ENCODE measurements around the gene PCDH9.
"Not testable (repeated sequence)": the region's sequence is repeated elsewhere in the genome, so short reads cannot be mapped to it uniquely, and the experiment has no call there.

Gene PCDH9

DNA sequence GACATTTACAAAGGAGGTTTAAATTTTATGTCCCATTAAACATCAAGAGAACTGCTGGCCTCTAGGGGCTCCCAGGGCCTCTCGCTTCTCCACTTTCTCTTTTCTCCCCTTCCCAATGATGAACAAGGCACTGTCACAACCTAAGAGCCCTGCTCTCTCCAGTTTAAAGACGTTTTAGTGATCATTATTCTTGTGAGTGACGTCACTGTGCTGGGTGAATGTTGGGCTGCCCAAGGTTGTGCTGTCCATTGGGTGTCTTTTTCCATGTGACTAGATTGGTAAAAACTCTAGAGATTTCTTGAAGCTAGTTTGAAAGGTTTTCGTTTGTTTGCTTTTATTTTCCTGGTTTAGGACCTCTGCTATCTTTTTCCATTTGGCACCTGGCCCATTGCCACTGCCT is 602.6 kb downstream of the PCDH9 start:
- no peak for FAIRE-seq

DNA sequence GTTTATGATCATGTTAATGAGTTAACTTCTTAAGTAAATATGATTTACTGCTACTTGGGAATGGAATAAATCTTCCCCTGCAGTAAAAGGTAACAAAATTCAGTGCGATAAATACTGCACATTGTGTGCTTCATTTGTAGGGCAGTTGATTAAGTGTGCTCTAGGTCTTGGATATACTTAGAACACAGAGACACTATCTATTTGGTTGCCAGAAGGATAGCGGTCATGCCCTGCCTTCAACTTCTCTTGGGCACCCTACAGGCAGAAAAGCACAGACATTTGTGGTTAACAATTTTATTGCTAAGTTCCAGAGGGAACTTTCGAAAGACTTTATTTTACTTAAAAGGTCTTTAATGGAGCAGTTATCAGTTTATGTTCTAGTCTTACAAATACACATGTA is 605.8 kb downstream of the PCDH9 start:
- no peak for FAIRE-seq

DNA sequence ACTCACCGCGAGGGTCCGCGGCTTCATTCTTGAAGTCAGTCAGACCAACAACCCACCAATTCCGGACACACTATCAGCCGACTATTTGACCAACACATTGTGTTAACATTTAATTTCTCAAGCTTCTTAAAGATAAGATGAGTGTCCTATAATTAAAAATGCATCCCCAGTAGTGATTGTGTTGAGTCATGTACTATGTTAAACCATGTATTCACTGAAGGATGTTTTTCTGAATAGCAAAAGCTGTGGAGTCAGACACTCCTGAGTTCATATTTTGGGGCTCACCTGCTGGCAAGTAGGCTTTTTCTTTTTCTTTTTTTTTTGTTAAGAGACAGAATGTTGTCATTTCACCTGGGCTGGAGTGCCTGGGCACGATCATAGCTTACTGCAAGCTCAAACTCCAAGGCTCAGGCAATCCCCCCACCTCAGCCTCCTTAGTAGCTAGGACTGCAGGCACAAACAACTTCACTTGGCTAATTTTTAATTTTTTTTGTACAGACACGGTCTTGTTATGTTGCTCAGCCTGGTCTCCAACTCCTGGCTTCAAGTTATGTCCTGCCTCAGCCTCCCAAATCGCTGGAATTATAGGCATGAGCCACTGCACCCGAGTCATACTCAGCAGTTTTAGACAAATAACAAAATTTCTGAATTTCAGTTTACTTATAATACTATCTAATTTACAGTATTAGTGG is 606.9 kb downstream of the PCDH9 start:
- FAIRE-seq: no peak

DNA sequence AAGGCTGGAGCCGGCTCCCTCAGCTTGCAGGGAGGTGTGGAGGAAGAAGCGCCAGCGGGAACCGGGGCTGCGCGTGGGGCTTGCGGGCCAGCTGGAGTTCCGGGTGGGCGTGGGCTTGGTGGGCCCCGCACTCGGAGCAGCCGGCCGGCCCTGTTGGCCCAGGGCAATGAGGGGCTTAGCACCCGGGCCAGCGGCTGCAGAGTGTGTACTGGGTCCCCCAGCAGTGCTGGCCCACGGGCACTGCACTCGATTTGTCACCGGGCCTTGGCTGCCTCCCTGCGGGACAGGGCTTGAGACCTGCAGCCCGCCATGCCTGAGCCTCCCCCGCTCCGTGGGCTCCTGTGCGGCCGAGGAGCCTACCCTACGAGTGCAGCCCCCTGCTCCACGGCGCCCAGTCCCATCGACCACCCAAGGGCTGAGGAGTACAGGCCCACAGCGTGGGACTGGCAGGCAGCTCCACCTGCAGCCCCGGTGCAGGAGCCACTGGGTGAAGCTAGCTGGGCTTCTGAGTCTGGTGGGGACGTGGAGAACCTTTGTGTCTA is 608.2 kb downstream of the PCDH9 start:
- not testable (repeated sequence) for FAIRE-seq

DNA sequence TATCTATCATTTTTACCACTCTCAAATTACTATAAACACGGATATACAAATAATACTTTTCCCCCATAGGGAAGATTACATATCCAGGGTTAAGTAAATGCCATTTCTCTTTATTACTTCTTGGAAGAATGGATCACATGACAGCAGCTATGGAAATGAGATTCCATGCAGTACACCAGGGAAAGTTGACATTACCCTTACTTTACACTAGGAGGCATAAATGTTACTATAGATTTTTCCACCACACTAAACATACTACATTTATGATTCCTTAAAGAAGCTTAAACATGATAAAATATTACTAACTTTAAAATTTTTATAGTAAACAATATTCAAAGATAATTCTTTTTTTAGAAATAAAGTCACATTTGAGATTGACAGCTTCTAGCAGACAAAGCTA is 611.4 kb downstream of the PCDH9 start:
- peak; percentile 61 for FAIRE-seq

DNA sequence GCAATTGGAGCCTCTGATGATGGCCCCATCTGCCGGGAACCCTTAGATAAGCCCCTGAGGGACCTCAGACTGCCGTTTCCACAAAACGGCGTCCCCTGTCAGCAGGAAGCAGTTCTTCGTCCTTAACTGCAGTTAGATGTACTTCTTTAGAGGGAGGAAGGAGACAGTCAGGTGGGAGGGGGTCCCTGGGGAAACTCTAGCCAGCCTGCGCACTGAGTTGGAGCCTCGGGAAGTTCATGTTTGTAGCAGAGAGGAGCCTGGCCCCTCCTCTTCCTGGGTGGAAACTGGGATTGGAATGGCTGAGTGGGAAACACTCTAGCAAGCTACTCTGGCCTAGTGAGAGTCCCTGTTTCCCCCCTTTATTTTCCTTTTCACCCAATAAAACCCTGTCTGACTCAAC is 612.4 kb downstream of the PCDH9 start:
- no peak for FAIRE-seq

DNA sequence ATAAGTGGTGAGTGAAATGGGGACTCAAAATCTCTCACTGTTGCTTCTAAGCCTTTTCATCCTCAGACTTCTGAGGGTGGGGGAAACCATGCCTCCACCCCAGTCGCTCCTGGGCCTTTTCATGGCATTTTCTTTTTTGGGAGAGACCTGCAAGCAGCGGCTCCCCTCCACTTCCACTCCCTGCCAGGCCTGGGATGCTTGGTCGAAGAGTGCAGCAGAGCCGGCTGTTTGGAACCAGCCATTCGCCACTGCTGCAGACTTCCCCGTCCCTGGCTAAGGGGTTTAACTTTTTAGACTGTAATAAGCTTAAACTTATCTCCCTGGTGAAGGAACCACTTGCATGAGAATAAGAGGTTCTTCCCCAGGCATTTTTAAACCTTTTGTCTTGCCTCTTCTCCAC is 617.2 kb downstream of the PCDH9 start:
- no peak for FAIRE-seq

DNA sequence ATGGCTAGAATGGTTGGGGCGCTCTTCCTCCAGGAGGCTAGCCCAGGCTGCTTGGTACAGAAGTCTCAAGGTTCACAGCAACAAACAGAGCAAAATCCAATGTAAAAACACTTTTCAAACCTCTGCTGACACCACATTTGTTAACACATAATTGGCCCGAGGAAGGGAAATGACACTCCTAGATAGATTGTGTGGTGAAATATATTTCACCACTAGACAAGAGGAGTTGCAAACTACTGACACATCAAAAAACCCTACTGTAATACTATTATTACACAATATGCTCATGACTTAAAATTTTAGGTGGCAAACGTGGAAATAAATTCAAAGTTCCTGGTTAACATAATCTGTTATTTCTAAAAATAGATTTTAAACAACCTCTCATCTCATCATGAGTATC is 643.6 kb downstream of the PCDH9 start:
- FAIRE-seq: peak; percentile 66

DNA sequence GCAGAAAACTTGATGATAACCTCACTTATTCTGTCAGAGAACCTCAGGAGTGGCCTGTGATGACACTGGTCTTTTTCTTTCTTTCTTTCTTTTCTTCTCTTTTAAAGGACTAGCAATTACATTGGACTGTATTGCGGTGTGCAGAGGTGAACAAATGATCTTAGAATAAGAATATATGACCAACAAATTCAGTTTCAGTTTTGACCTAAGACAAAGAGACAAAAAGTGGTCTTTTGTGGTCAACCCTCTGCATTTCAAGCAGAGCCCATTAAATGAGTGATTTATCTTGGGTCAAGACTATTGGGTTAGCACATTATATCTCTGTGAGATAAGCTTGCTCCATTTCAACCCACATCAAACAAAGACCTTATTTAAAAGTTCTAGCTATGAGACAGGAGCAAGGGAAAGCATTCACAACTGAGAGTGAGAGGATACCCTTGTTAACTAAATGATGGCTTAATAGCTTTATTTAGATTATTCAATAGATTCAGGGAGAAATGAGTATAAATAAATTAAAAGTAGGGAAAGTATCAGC is 644.4 kb downstream of the PCDH9 start:
- no peak for FAIRE-seq

DNA sequence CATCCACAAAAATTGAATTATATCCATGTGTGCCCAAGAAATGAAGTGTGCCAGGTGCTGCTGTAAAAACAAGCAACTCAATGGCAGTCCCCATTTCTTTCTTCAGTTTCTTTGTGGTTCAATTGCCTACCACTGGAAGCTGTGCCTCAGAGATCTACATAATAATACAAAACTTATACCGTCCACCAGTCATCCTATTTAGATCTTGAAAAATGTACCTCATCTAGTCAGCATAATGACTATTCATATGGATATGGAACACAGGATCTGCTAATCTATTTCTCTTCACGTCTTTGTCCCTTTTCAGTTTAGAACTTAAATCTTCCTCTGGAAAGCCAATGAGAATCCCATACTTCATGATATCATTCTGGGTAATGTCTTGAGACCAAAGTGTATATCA is 648.5 kb downstream of the PCDH9 start:
- no peak for FAIRE-seq

DNA sequence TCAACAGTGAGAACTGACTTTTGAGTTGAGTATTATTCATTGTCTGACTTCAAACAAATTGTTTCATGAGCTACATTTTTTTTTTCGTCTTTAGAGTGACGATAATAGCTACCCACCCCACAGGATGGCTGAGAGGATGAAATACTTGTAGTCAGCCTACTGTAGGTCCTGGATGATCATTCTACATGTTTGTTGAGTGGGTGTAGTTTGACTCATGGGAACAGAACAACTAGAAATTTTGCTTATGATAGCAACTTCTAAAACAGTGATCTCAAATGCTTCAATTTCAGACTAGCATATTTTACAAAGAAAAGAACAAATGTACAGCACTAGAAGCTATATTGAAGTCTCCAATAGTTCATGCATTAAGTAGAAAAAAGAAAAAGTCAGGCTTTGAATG is 651.8 kb downstream of the PCDH9 start:
- no peak for FAIRE-seq

DNA sequence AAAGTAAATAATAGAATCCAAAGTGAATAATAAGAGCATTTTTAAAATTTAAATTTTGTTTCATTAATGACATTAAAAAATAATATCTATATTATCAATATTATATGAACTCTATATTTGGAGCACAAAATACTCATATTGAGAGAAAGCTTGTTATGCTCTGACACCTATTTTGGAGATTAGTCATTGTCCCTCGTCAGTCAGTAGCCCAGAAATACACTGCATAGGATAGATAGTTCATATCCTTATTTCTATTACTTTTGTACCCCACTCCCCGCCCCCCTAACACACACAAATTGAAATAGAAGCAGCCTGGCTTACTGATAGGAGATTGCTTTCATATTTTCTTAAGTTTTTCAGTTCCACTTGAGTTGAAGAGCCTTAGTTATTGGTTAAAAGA is 652.8 kb downstream of the PCDH9 start:
- no peak for FAIRE-seq

DNA sequence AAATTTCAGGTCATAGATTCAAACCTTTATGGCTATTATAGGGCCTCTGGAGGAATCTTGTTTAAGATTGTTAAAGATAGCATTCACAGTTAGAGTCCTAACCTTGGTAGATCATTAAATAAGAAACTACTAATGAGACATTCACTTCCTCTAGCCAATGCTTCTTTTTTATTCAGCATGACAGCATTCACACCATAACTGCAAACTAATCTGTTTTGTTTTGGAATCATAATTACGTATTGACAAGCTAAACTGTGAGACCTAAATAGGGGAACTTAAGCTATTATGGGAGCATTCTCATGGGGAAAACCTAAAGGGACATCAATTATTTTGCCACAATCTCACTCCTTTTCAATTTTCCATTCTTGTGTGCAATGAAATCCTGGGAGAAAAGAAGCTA is 653.8 kb downstream of the PCDH9 start:
- no peak for FAIRE-seq

DNA sequence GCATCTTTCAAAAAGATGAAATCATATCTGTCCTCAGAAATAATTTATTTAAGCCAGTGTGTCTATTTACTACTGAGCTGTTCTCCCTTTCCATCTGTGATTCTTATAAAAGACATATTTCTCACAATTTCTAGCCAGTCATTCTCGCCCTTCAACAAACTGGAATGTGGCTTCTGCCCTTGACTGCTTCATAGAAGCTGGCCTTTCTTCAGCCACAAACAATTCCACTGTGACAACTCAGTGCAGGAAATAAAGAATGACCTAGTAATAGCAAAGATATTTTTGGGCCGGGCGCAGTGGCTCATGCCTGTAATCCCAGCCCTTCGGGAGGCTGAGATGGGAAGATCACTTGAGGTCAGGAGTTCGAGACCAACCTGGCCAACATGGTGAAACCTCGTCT is 655.5 kb downstream of the PCDH9 start:
- no peak for FAIRE-seq

DNA sequence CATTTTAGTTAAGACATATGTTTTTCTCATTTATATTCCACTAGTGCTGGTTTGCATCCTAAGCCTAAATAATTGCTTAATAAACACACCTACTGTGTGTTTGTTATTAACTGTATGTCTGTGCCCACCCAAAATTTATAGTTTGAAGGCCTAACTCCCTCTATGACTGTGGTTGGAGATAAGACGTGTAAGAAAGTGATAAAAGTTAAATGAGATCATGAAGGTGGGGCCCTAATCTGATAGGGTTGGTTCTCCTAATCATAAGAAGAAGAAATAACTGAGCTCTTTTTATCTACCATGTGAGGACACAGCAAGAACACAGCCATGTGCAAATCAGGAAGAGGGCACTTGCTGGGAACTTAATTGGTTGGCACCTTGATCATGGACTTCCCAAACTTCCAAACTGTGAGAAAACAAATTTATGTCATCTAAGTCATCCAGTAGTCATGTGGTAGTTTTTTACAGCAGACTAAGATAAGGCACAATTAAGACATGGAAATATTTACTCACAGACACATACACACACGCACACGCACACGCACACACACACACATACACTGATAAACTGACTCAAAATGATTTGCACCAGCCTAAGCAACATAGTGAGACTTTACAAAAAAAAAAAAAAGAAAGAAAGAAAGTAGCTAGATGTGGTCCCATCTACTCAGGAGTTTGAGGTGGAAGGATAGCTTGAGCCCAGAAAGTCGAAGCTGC is 662.1 kb downstream of the PCDH9 start:
- FAIRE-seq: no peak

DNA sequence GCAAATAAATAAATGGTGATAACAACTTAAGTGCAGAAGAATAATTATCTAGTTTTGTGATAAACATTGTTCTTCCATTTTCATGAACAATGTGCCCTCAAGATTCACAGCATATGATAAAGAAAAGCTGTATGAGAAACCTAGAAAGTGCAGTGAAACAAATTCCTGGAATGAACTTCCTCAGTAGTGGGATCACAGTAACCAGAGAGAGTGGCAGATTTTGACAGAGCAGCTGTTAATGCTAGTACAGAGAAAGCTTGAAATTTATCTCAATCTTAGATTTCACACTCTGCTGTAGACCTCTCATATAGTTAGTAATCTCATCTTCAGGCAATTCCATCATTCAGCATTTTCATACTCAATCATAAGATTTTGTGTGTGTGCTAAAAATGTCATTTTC is 664.9 kb downstream of the PCDH9 start:
- no peak for FAIRE-seq

DNA sequence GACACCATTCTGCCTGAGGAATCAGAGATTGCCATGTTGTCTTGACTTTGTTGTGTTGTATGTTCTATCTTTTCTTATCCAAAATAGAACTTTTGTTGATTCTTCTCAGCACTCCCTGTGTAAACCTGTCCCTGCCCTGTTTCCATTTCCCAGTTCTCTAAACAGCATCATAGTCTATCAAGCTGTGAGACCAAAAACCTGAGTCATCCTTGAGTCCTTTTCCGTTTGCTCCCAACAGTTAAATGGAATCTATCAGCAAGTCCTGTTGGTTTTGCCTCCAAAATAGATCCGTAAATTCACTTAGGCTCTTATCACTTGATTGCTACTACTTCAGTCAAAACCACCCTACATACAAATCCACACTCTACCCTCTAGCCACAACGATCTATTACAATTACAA is 667.1 kb downstream of the PCDH9 start:
- FAIRE-seq: no peak

DNA sequence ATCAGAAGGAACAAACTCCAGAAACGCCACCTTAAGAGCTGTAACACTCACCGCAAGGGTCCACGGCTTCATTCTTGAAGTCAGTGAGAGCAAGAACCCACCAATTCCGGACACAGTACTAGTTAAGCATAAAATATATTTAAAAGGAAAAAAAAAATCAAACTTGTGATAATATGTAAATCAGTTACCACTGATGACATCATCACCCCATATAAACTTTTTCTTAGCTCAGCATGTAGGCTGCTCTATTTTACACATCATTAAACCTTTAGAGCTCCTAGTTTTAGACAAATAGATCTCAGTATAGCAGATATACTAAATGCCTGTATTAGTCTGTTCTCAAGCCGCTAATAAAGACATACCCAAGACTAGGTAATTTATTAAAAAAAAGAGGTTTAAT is 668.1 kb downstream of the PCDH9 start:
- FAIRE-seq: no peak

DNA sequence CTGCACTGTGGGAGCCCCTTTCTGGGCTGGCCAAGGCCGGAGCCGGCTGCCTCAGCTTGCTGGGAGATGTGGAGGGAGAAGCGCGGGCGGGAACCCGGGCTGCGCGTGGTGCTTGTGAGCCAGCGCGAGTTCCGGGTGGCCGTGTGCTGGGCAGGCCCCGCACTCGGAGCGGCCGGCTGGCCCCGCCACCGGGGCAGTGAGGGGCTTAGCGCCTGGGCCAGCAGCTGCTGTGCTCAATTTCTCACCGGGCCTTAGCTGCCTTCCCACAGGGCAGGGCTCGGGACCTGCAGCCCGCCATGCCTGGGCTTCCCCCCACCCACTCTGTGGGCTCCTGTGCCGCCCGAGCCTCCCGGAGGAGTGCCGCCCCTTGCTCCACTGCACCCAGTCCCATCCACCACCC is 669.1 kb downstream of the PCDH9 start:
- no peak for FAIRE-seq

DNA sequence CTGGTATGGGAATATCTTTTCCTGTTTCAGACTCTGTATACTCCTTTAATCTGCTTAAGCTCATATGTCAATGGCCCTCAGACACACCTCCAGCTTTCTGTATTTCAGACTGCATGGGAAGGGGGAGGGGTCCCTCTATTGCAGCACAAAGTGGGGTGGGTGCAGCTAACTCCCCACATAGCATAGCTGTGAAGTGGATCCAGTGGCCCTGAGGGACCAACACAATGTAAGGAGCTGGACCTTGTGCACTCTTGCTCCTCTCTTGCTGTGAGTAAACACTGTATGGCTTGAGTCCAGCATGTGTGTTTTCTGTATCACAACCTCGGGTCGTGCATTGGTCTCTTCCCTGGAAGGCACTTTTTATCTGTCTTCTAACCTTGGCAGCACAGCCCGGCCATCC is 669.9 kb downstream of the PCDH9 start:
- no peak for FAIRE-seq

DNA sequence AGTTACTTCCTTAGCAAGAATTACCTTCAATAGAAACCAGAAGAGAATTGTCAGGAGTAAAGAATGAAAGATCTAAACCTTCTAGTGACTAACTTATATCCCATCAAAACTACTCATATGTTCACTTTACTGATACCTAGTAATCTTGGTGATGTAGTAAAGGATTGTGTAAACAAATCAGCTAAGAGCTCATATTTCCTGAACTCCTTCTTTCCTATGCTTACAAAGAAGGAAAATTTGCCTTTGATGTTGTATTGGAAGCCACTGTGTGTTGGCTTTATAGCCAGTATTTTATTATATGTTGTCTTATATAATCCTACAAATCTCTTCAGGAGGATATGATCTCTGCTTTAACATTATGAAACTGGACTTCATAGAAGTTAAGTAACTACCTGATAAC is 671.0 kb downstream of the PCDH9 start:
- FAIRE-seq: no peak

DNA sequence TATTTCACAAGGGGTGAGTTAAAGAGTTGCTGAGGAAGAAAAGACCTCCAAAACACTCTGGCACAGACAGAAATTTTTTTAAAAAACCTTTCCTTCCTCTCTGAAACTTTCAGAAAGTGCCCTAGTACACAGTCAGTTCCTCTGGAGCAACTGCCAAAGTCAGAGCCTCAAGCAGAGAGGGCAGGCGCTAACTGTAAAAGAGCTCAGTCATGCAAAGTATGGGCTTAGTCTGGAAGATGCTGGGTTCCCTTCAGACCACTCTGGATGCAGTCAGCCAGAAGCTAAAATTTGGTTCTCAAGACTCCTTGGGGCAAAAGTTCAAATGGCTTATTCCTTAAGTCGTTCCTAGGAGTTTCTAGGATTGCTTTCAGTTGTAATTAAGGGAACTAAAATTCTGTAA is 671.6 kb downstream of the PCDH9 start:
- no peak for FAIRE-seq

DNA sequence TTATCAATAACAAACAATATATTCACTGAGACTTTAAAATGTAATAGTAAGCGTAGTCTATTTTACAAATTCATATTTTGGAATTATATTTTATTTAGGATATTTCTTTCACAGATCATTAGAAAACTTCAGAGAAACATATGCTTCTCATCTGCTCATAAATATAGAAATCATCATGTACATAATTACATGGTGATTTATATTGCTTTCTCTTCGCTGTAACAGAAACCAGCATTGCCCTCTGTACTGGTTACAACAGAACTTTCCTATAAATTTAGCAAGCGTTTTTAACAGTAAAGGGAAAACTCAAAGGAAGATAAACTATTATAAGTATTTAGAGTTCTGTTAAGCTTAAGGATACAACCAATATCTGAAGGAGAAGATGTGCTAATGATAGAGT is 672.8 kb downstream of the PCDH9 start:
- FAIRE-seq: no peak

DNA sequence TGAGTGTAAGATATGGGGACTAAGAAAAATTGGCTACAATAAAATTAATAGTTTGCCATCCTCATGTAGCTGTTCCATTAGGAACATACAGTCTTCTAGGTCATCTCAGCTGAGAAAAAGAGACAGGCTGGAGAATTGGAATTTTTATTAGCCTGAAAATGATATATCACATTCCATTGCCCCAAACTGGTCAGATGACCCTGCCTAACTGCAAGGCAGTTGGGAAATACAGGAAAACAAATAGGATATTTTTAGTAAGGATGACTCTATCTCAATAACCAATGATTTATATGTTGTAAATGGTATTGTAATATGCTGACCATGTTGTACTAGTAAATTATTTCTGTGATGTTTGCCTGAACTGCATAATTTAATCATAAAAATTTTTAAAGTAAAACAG is 673.8 kb downstream of the PCDH9 start:
- FAIRE-seq: no peak
